HepG2 (cell line): Measurements from ENCODE around the gene NOL4L. TPM values are rescaled to one million over a fixed set of nuclear protein-coding genes. Genes with fewer than 3 reads are reported as not detected.

Source experiments
- ARHGAP35 ChIP-seq: sonication (generic); formaldehyde crosslinking; IDR thresholded peaks from 2 replicates; pipeline ENCODE4 v1.9.0; 2022; ENCODE audit warnings: mild to moderate bottlenecking, inconsistent platforms, moderate library complexity, missing genetic modification reagents, borderline replicate concordance
- CEBPZ ChIP-seq: IDR thresholded peaks from 2 replicates; pipeline ENCODE4 v1.6.1; 2012; ENCODE audit warnings: low read length, improper control_type of control experiment
- GFI1 ChIP-seq: sonication (generic); formaldehyde crosslinking; IDR thresholded peaks from 2 replicates; pipeline ENCODE4 v1.5.0; 2020; ENCODE audit warnings: missing genetic modification reagents, mild to moderate bottlenecking, borderline replicate concordance
- HDAC1 ChIP-seq: sonication (generic); formaldehyde crosslinking; IDR thresholded peaks from 2 replicates; pipeline ENCODE4 v1.5.1; 2020; ENCODE audit warnings: mild to moderate bottlenecking, missing genetic modification reagents
- KAT8 ChIP-seq: IDR thresholded peaks from 2 replicates; pipeline ENCODE4 v1.6.1; 2016; ENCODE audit warnings: missing genetic modification reagents, missing compliant biosample characterization
- NCOA1 ChIP-seq: sonication (generic); formaldehyde crosslinking; IDR thresholded peaks from 2 replicates; pipeline ENCODE4 v1.9.0; 2021; ENCODE audit warnings: missing genetic modification reagents
- PAWR ChIP-seq: sonication (generic); formaldehyde crosslinking; IDR thresholded peaks from 2 replicates; pipeline ENCODE4 v1.4.0; 2020; ENCODE audit warnings: missing genetic modification reagents, mild to moderate bottlenecking, borderline replicate concordance
- RAD51 ChIP-seq: fragments of 450-650 bp; IDR thresholded peaks from 2 replicates; pipeline ENCODE4 v1.6.1; 2016; ENCODE audit warnings: borderline replicate concordance
- REL ChIP-seq: sonication (generic); formaldehyde crosslinking; conservative IDR thresholded peaks from 2 replicates; pipeline ENCODE4 v1.8.0; 2022; ENCODE audit warnings: mild to moderate bottlenecking, missing genetic modification reagents, moderate library complexity
- SMAD1 ChIP-seq: sonication (generic); formaldehyde crosslinking; IDR thresholded peaks from 2 replicates; pipeline ENCODE4 v1.4.0; 2020; ENCODE audit warnings: missing genetic modification reagents, low read depth, mild to moderate bottlenecking, borderline replicate concordance
- TP53 ChIP-seq: sonication (generic); formaldehyde crosslinking; conservative IDR thresholded peaks from 2 replicates; pipeline ENCODE4 v1.4.0; 2020; ENCODE audit warnings: missing genetic modification reagents
- U2AF2 ChIP-seq: fragments of 200-400 bp; formaldehyde crosslinking; IDR thresholded peaks from 2 replicates; pipeline ENCODE4 v1.6.1; 2017; ENCODE audit warnings: low read depth, mild to moderate bottlenecking, low read length
- WIZ ChIP-seq: sonication (generic); formaldehyde crosslinking; IDR thresholded peaks from 2 replicates; pipeline ENCODE4 v1.5.1; 2020; ENCODE audit warnings: mild to moderate bottlenecking, missing genetic modification reagents
- ZNF12 ChIP-seq: sonication (generic); formaldehyde crosslinking; IDR thresholded peaks from 2 replicates; pipeline ENCODE4 v1.5.0; 2020; ENCODE audit warnings: missing genetic modification reagents
- ZNF207 ChIP-seq: fragments of 450-650 bp; IDR thresholded peaks from 2 replicates; pipeline ENCODE4 v1.6.1; 2016; ENCODE audit warnings: antibody characterized with exemption, borderline replicate concordance
- ZNF232 ChIP-seq: sonication (generic); formaldehyde crosslinking; IDR thresholded peaks from 2 replicates; pipeline ENCODE4 v1.4.0; 2020; ENCODE audit warnings: missing genetic modification reagents, borderline replicate concordance
- ZNF33B ChIP-seq: sonication (generic); formaldehyde crosslinking; IDR thresholded peaks from 2 replicates; pipeline ENCODE4 v1.5.1; 2020; ENCODE audit warnings: mild to moderate bottlenecking, missing genetic modification reagents
- ZNF354B ChIP-seq: sonication (generic); formaldehyde crosslinking; IDR thresholded peaks from 2 replicates; pipeline ENCODE4 v1.8.0; 2022; ENCODE audit warnings: mild to moderate bottlenecking, missing genetic modification reagents
- ZNF382 ChIP-seq: sonication (generic); formaldehyde crosslinking; IDR thresholded peaks from 2 replicates; pipeline ENCODE4 v1.5.0; 2020; ENCODE audit warnings: missing genetic modification reagents, mild to moderate bottlenecking, borderline replicate concordance
- ZNF44 ChIP-seq: sonication (generic); formaldehyde crosslinking; IDR thresholded peaks from 2 replicates; pipeline ENCODE4 v1.5.1; 2020; ENCODE audit warnings: mild to moderate bottlenecking, missing genetic modification reagents
- ZNF441 ChIP-seq: sonication (generic); formaldehyde crosslinking; IDR thresholded peaks from 2 replicates; pipeline ENCODE4 v1.7.0; 2021; ENCODE audit warnings: missing genetic modification reagents, borderline replicate concordance
- ZNF749 ChIP-seq: sonication (generic); formaldehyde crosslinking; IDR thresholded peaks from 2 replicates; pipeline ENCODE4 v1.8.0; 2022; ENCODE audit warnings: mild to moderate bottlenecking, missing genetic modification reagents, moderate library complexity, borderline replicate concordance
- ZNF768 ChIP-seq: sonication (generic); formaldehyde crosslinking; IDR thresholded peaks from 2 replicates; pipeline ENCODE4 v1.4.0; 2020; ENCODE audit warnings: missing genetic modification reagents
- polyA plus RNA-seq, 8 experiments: library from polyadenylated mRNA; depleted of rRNA in 3 of 8; stranded (reverse) in 7 of 8; unstranded in 1 of 8; fragments of >200 nt; fragmentation: Illumina TruSeq in 4 of 8; extraction: Trizol in 4 of 8; gene quantifications; 2 replicates each; pipeline versions ENCODE4 v1.2.1 to v1.2.3, GENCODE V29; 2011 to 2016; ENCODE audit warnings: low read depth in 4 of 8, missing spikeins in 1 of 8, mixed read lengths in 1 of 8; ENCODE audit not compliant: insufficient read depth in 1 of 8
- total RNA-seq, 5 experiments: library from RNA; depleted of rRNA; stranded (reverse); fragments of >200 nt; fragmentation: Illumina TruSeq; extraction: Trizol; gene quantifications; 2 replicates each; pipeline ENCODE4 v1.2.3, GENCODE V29; 2016; ENCODE audit warnings: low read depth in 1 of 5
- TF ChIP-seq, protein P1 (sequence below): sonication (generic); formaldehyde crosslinking; IDR thresholded peaks from 2 replicates; pipeline ENCODE4 v1.8.0; 2022; ENCODE audit warnings: mild to moderate bottlenecking, missing genetic modification reagents
- TF ChIP-seq, protein P2 (sequence below): sonication (generic); formaldehyde crosslinking; IDR thresholded peaks from 2 replicates; pipeline ENCODE4 v1.8.1; 2023; ENCODE audit warnings: mild to moderate bottlenecking, missing genetic modification reagents

The NOL4L gene
- total and polyA plus RNA-seq, 2 of the 13 experiments (the other 11 are each of a cell fraction or from before 2014, with no cell fraction given) = 16.6 to 35.4 TPM

DNA sequence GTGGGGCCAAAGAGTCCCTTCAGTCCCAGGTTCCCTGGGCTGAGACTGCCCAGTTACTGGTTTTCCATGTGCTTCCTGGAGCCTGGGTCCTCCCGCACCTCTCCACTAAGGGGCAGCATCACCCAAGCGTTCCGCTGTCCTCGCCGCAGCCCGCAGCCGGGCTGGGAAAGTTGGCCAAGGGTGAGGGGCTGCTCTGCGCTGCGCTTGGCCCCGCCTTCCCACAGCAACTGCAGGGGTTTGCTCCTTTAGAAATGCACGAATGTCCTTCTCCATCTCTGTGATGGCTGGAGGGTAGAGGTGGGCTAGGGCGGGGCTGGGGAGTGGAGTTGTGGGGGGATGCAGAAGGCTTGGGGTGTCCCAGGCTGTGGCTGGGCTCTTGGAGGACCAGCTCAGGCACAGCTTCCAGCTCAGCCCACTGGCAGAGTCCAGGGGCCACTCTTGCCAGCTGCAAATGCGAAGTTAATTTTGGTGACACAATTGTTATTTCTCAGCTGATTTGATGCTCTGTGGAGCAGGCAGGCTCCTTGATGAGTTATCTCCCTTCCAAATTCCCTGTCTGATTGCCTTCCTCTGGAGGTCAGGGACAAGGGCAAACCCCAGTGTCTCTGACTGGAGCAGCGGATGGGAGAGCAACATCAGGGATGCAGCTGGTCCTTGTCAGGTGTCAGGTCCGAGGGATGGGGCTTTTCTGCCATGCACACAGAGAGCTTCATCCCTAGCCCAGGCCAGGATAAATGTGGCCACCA, 63.2 kb downstream of the NOL4L start (continued):
- TF ChIP-seq WIZ (CRISPR knock-in tag) = 0 out of 2 replicates have a peak, but pooled peaks have one; percentile 37
- peak; percentile 12; the same call in 1 of the 2 replicates for TF ChIP-seq ZNF12 (CRISPR knock-in tag)
- no peak for TF ChIP-seq ZNF354B (CRISPR knock-in tag)
- 0 out of 2 replicates have a peak, but pooled peaks have one; percentile 80 for TF ChIP-seq ZNF44 (CRISPR knock-in tag)
- TF ChIP-seq, protein P1, sequence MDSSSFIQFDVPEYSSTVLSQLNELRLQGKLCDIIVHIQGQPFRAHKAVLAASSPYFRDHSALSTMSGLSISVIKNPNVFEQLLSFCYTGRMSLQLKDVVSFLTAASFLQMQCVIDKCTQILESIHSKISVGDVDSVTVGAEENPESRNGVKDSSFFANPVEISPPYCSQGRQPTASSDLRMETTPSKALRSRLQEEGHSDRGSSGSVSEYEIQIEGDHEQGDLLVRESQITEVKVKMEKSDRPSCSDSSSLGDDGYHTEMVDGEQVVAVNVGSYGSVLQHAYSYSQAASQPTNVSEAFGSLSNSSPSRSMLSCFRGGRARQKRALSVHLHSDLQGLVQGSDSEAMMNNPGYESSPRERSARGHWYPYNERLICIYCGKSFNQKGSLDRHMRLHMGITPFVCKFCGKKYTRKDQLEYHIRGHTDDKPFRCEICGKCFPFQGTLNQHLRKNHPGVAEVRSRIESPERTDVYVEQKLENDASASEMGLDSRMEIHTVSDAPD (CRISPR knock-in tag) = no peak
- peak; percentile 33; the same call in 1 of the 2 replicates for TF ChIP-seq ARHGAP35
- peak; percentile 33; the same call in 1 of the 2 replicates for TF ChIP-seq ZNF441 (CRISPR knock-in tag)
- TF ChIP-seq, protein P2, sequence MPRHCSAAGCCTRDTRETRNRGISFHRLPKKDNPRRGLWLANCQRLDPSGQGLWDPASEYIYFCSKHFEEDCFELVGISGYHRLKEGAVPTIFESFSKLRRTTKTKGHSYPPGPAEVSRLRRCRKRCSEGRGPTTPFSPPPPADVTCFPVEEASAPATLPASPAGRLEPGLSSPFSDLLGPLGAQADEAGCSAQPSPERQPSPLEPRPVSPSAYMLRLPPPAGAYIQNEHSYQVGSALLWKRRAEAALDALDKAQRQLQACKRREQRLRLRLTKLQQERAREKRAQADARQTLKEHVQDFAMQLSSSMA = no peak
- no peak for TF ChIP-seq ZNF382 (CRISPR knock-in tag)
- peak; percentile 33; the same call in 1 of the 2 replicates for TF ChIP-seq GFI1 (CRISPR knock-in tag)
- peak; percentile 92; the same call in 1 of the 2 replicates for TF ChIP-seq NCOA1 (CRISPR knock-in tag)
- no peak for TF ChIP-seq SMAD1 (CRISPR knock-in tag)
- no peak for TF ChIP-seq TP53 (CRISPR knock-in tag)
- TF ChIP-seq REL (CRISPR knock-in tag) = no peak
- no peak for TF ChIP-seq U2AF2
- no peak for TF ChIP-seq ZNF207
- TF ChIP-seq ZNF33B (CRISPR knock-in tag) = peak; percentile 92
- TF ChIP-seq PAWR = no peak
- peak; percentile 54; the same call in 1 of the 2 replicates for TF ChIP-seq KAT8
- no peak for TF ChIP-seq CEBPZ
- peak; percentile 80 for TF ChIP-seq HDAC1 (CRISPR knock-in tag)
- no peak; the same call in 1 of the 2 replicates for TF ChIP-seq ZNF749 (CRISPR knock-in tag)
- peak; percentile 72; the same call in 1 of the 2 replicates for TF ChIP-seq ZNF768 (CRISPR knock-in tag)
- TF ChIP-seq ZNF232 (CRISPR knock-in tag) = peak; percentile 21; the same call in 1 of the 2 replicates
- no peak for TF ChIP-seq RAD51
